Measurements from ENCODE around the gene AUTS2. TPM values are rescaled to one million over a fixed set of nuclear protein-coding genes. Genes with fewer than 3 reads are reported as not detected.

The AUTS2 gene
- total and polyA plus RNA-seq, 2 experiments from 2014 or later = 32.0 to 91.0 TPM

- TF ChIP-seq ZNF462 (CRISPR knock-in tag; IDR thresholded peaks at IDR 0.05) (no peak), ETS1 (IDR thresholded peaks at IDR 0.05) (no peak), POLR2AphosphoS5 (IDR thresholded peaks at IDR 0.05; ENCODE audit: low read depth) (no peak), EZH2 (IDR thresholded peaks at IDR 0.05; ENCODE audit: low read depth, unreplicated experiment) (no peak), ZNF331 (CRISPR knock-in tag; IDR thresholded peaks at IDR 0.05; ENCODE audit: low read depth) (no peak), CREB1 (CRISPR knock-in tag; IDR thresholded peaks at IDR 0.05; ENCODE audit: low read depth) (no peak), STAT1 (IDR thresholded peaks at IDR 0.05; ENCODE audit: unreplicated experiment) (no peak), EZH2phosphoT487 (IDR thresholded peaks at IDR 0.05; ENCODE audit: unreplicated experiment) (no peak)
Measured at GRCh38 chr7:70830060-70830395, 1231.8 kb downstream of the AUTS2 start (continued).

DNA sequence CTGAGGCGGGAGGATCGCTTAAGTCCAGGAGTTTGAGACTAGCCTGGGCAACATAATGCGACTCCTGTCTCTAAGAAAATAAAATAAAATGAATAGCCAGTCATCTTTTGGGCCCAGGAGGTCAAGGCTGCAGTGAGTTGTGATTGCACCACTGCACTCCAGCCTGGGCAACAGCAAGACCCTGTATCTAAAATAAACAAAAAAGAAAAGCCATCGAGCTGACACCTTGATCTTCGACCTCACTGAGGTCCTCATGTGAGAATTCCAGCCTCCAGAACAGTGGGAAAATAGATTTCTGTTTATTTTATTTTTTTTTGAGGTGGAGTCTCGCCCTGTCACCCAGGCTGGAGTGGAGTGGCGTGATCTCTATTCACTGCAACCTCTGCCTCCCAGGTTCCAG is 1232.2 kb downstream of the AUTS2 start:
- Histone ChIP-seq H2AFZ (0 out of 2 replicates have a peak overlapping the region, but pooled peaks have one; percentile 90), H3K27me3 (ENCODE audit: insufficient read depth) (no peaks in the 10 kb centered on the region), H3K4me2 (no peak overlapping the region), H3F3A (replicated peaks; ENCODE audit: low read depth) (no peaks in the 10 kb centered on the region), H3K27ac (ENCODE audit: low read depth) (no peak overlapping the region), H3K9me2 (ENCODE audit: insufficient read depth) (peaks cover 9% of the 10 kb centered on the region; the same call in 1 of the 2 replicates), H3K36me3 (ENCODE audit: insufficient read depth) (peaks cover 4% of the 10 kb centered on the region), H4K20me1 (replicated peaks; ENCODE audit: insufficient read depth) (no peaks in the 10 kb centered on the region), H3K4me1 (ENCODE audit: insufficient read depth) (peaks cover 9% of the 10 kb centered on the region), H3K79me2 (replicated peaks; ENCODE audit: insufficient read depth) (no peaks in the 10 kb centered on the region), H3K4me3 (no peak overlapping the region)
- Mint-ChIP-seq H3K4me3 (no peak overlapping the region), H3K27ac (no peak overlapping the region), H3K4me1 (peaks cover 13% of the 10 kb centered on the region), H3K27me3 (ENCODE audit: insufficient read depth, low read depth, poor library complexity) (peaks cover 11% of the 10 kb centered on the region), H3K9me3 (peaks cover 10% of the 10 kb centered on the region), H3K36me3 (ENCODE audit: low read depth) (peaks cover 10% of the 10 kb centered on the region)
- DNase-seq (ENCODE audit: low spot score) = no peak
- no peak for ATAC-seq
- TF ChIP-seq NANOG (IDR thresholded peaks at IDR 0.05; ENCODE audit: borderline replicate concordance) = no peak
- no peak for TF ChIP-seq ZNF331 (CRISPR knock-in tag; IDR thresholded peaks at IDR 0.05; ENCODE audit: low read depth)
- no peak for TF ChIP-seq ETS1 (IDR thresholded peaks at IDR 0.05)
- no peak for TF ChIP-seq CREB1 (CRISPR knock-in tag; IDR thresholded peaks at IDR 0.05; ENCODE audit: low read depth)
- TF ChIP-seq STAT1 (IDR thresholded peaks at IDR 0.05; ENCODE audit: unreplicated experiment) = no peak
- no peak for TF ChIP-seq REST (IDR thresholded peaks at IDR 0.05; ENCODE audit: unreplicated experiment)
- TF ChIP-seq EZH2phosphoT487 (IDR thresholded peaks at IDR 0.05; ENCODE audit: unreplicated experiment) = no peak
- no peak for TF ChIP-seq EZH2 (IDR thresholded peaks at IDR 0.05; ENCODE audit: low read depth, unreplicated experiment)

Measured in GM23338 (cell line).